Calu3 (cell line): ENCODE data around the gene RPS23. TPM values are rescaled to one million over a fixed set of nuclear protein-coding genes. Genes with fewer than 3 reads are reported as not detected.

ENCODE experiments used
- BruUV-seq: library from RNA; stranded (reverse); fragments of 400-500 nt; replicated peaks from 2 replicates; lab custom pipeline; 2021; lab: Mats Ljungman, UMichigan
- CTCF ChIA-PET: fragments of 300-600 bp; sonication (Branson Sonifier 250); formaldehyde crosslinking; loops from one replicate; lab custom pipeline; 2022; ENCODE audit warnings: antibody characterized with exemption; lab: Charles Lee
- DNase-seq: peaks from one replicate; pipeline ENCODE4 v3.0.0; 2022
- H3K27ac Mint-ChIP-seq: one replicate; pipeline ENCODE4 v1.8.0; 2022; ENCODE audit warnings: mixed read lengths; ENCODE audit not compliant: unreplicated experiment
- H3K27me3 Mint-ChIP-seq: one replicate; pipeline ENCODE4 v1.8.0; 2022; ENCODE audit warnings: mixed read lengths; ENCODE audit not compliant: unreplicated experiment
- H3K36me3 Mint-ChIP-seq: one replicate; pipeline ENCODE4 v1.8.0; 2022; ENCODE audit warnings: mild to moderate bottlenecking, moderate library complexity, mixed read lengths; ENCODE audit not compliant: insufficient read depth, unreplicated experiment
- H3K4me1 Mint-ChIP-seq: one replicate; pipeline ENCODE4 v1.8.0; 2022; ENCODE audit warnings: mild to moderate bottlenecking, low read depth, mixed read lengths; ENCODE audit not compliant: unreplicated experiment
- H3K4me3 Mint-ChIP-seq: one replicate; pipeline ENCODE4 v1.8.0; 2022; ENCODE audit warnings: mild to moderate bottlenecking, low read depth, moderate library complexity, mixed read lengths; ENCODE audit not compliant: unreplicated experiment
- H3K9me3 Mint-ChIP-seq: one replicate; pipeline ENCODE4 v1.8.0; 2022; ENCODE audit warnings: low read depth, mixed read lengths; ENCODE audit not compliant: unreplicated experiment
- CTCF ChIP-seq: fragments of 200-600 bp; IDR thresholded peaks from one replicate; pipeline ENCODE4 v1.8.0; 2022; ENCODE audit warnings: antibody characterized with exemption; ENCODE audit not compliant: unreplicated experiment
- intact Hi-C: fragments of 100-400 bp; cut with micrococcal nuclease; formaldehyde crosslinking; loops from one replicate; pipeline ENCODE4 v1.10.0; 2022; ENCODE audit not compliant: unreplicated experiment
- total RNA-seq: library from RNA; stranded (reverse); gene quantifications from 2 replicates; pipeline ENCODE4 v1.2.3, GENCODE V29; 2022

RPS23 gene
- total RNA-seq, 1 experiment from 2014 or later, result 1,628 TPM

GRCh38 chr5:82255844-82256243, 22.3 kb downstream of the RPS23 start:
- intact Hi-C loops, result no loop called here
- no peak for TF ChIP-seq CTCF
- H3K27me3 Mint-ChIP-seq, result no peaks in the 10 kb centered on the region
- H3K36me3 Mint-ChIP-seq, result no peaks in the 10 kb centered on the region
- CTCF ChIA-PET, result no interaction called here
- no peaks in the 10 kb centered on the region for H3K9me3 Mint-ChIP-seq
- H3K27ac Mint-ChIP-seq, result no peak overlapping the region
- no peak for DNase-seq
- no peak overlapping the region for H3K4me3 Mint-ChIP-seq
- no peaks in the 10 kb centered on the region for H3K4me1 Mint-ChIP-seq
- no TSS peak for BruUV-seq

- Mint-ChIP-seq H3K27me3 (no peaks in the 10 kb centered on the region), H3K4me3 (no peak overlapping the region), H3K4me1 (no peaks in the 10 kb centered on the region), H3K9me3 (no peaks in the 10 kb centered on the region), H3K27ac (no peak overlapping the region), H3K36me3 (no peaks in the 10 kb centered on the region)
- TF ChIP-seq CTCF, result no peak
- CTCF ChIA-PET, result interaction anchor here (1.4 kb wide), 1 partner anchor 21 kb away, joined by 3 read pairs; no protein-coding TSS in a partner anchor
- no TSS peak for BruUV-seq
- intact Hi-C loops, result no loop called here
- DNase-seq, result no peak
Observed at GRCh38 chr5:82252744-82253143, 25.4 kb downstream of the RPS23 start.

DNA sequence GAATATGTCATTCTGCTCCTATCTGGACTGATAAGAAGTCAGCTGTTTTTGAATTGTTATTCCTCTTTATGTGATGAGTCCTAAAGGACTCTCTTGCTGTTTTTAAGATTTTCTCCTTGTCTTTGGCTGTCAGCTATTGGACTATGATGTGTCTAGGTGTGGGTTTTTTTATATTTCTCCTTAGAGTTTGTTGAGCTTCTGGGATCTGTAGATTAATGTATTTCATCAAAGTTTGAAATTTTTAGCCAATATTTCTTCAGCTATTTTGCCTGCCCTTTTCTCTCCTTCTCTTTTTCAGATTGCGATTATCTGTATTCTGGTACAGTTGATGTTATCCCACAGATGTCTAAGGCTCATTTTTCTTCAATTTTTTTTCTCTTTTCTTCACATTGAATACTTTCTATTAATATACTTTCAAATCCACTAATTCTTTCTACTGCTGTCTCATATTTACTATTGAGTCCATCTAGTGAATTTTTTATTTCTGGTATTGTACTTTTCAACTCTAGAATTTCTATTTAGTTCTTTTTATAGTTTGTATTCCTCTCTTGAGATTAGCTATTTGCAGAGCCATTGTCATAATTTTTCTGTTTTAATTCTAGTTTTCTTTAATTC, 31.1 kb downstream of the RPS23 start:
- Mint-ChIP-seq H3K9me3 (no peaks in the 10 kb centered on the region), H3K4me1 (no peaks in the 10 kb centered on the region), H3K4me3 (no peak overlapping the region), H3K27me3 (no peaks in the 10 kb centered on the region), H3K27ac (no peak overlapping the region), H3K36me3 (no peaks in the 10 kb centered on the region)
- CTCF ChIA-PET, result no interaction called here
- intact Hi-C loops, result no loop called here
- BruUV-seq, result no TSS peak
- TF ChIP-seq CTCF, result no peak
- DNase-seq, result no peak

DNA sequence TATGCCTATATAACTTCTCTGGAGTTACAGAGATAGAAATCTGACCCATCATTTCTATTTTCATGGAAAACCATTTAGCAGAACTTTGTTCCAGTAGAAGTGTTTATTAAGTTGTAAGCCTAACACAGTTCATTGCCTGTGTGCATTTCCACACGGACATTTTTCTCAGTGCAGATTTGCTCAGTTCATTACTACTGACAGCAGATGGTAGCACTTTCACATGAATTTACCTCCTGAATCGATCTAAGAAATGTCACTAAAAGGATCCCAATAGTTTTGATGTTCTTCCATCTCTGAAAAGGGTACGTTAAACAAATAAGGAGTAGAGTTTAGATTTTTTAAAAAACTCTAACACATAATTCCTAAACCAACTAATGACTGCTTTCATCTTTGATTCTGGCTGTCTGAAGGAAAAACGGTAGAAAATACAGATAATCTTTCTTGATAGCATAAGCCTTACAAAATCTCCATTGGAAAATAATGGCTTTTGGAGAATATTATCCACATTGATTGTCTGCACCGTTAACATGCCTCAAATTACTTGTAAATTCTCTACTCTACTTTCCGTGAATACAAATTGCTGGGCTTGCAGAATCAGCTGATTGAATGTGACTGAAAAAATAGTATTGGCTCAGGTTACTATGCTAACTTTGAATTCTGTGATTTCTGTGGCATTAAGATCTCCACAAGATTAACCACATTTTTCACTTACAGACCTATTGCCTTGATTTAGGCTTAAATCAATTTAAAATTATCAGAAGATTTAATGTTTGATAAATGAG, 33.1 kb downstream of the RPS23 start:
- BruUV-seq, result no TSS peak
- Mint-ChIP-seq H3K4me3 (no peak overlapping the region), H3K4me1 (no peaks in the 10 kb centered on the region), H3K27me3 (no peaks in the 10 kb centered on the region), H3K36me3 (no peaks in the 10 kb centered on the region), H3K27ac (no peak overlapping the region), H3K9me3 (no peaks in the 10 kb centered on the region)
- intact Hi-C loops, result no loop called here
- CTCF ChIA-PET, result no interaction called here
- TF ChIP-seq CTCF, result no peak
- no peak for DNase-seq
